Osteocyte (in vitro differentiated cells): Measurements from ENCODE around the gene OAS1. TPM values are rescaled to one million over a fixed set of nuclear protein-coding genes. Genes with fewer than 3 reads are reported as not detected.

ENCODE experiments used
- DNase-seq: peaks from one replicate; pipeline ENCODE4 v3.0.0; 2021; ENCODE audit warnings: mixed read lengths; ENCODE audit not compliant: unreplicated experiment; ENCODE audit errors: extremely low spot score
- H3K27ac Mint-ChIP-seq: one replicate; pipeline ENCODE4 v1.8.0; 2021; ENCODE audit warnings: mild to moderate bottlenecking, mixed read lengths; ENCODE audit not compliant: unreplicated experiment
- H3K27me3 Mint-ChIP-seq: one replicate; pipeline ENCODE4 v1.8.0; 2021; ENCODE audit warnings: mixed read lengths; ENCODE audit not compliant: unreplicated experiment
- H3K36me3 Mint-ChIP-seq: one replicate; pipeline ENCODE4 v1.8.0; 2021; ENCODE audit warnings: mixed read lengths; ENCODE audit not compliant: unreplicated experiment
- H3K4me1 Mint-ChIP-seq: one replicate; pipeline ENCODE4 v1.8.0; 2021; ENCODE audit warnings: mixed read lengths; ENCODE audit not compliant: unreplicated experiment
- H3K4me3 Mint-ChIP-seq: one replicate; pipeline ENCODE4 v1.8.0; 2021; ENCODE audit warnings: mild to moderate bottlenecking, moderate library complexity, mixed read lengths; ENCODE audit not compliant: unreplicated experiment
- H3K9me3 Mint-ChIP-seq: one replicate; pipeline ENCODE4 v1.8.0; 2021; ENCODE audit warnings: mixed read lengths; ENCODE audit not compliant: unreplicated experiment
- total RNA-seq: library from RNA; stranded (reverse); gene quantifications from 2 replicates; pipeline ENCODE4 v1.2.1, GENCODE V29; 2021
- TF ChIP-seq, protein P1 (sequence below): fragments of 200-600 bp; sonication (generic); IDR thresholded peaks from 2 replicates; pipeline ENCODE4 v1.5.0; 2021; ENCODE audit warnings: antibody characterized with exemption, mild to moderate bottlenecking, moderate library complexity

OAS1 gene
- total RNA-seq, 1 donor from 2014 or later = 0.48 TPM

DNA sequence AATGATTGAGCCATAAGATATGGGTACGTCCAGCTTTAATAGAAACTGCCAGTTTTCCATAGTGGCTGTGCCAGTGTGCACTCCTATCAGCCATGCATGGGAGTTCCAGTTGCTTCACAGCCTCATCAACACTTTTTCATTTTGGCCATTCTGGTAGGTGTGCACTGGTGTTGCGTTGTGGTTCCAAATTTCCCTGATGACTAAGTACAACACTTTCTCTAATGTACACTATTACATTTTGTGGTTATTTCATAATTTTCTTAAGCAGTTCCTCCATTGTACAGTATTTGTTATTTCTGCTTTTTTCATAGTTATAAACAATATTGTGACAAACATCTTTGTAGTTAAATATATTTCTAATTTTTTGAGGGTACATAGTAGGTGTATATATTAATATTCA, 21.5 kb upstream of the OAS1 start:
- Mint-ChIP-seq H3K4me3 (no peak overlapping the region), H3K9me3 (no peaks in the 10 kb centered on the region), H3K27ac (no peak overlapping the region), H3K4me1 (no peaks in the 10 kb centered on the region), H3K36me3 (no peaks in the 10 kb centered on the region), H3K27me3 (no peaks in the 10 kb centered on the region)
- no peak for DNase-seq
- TF ChIP-seq, protein P1, sequence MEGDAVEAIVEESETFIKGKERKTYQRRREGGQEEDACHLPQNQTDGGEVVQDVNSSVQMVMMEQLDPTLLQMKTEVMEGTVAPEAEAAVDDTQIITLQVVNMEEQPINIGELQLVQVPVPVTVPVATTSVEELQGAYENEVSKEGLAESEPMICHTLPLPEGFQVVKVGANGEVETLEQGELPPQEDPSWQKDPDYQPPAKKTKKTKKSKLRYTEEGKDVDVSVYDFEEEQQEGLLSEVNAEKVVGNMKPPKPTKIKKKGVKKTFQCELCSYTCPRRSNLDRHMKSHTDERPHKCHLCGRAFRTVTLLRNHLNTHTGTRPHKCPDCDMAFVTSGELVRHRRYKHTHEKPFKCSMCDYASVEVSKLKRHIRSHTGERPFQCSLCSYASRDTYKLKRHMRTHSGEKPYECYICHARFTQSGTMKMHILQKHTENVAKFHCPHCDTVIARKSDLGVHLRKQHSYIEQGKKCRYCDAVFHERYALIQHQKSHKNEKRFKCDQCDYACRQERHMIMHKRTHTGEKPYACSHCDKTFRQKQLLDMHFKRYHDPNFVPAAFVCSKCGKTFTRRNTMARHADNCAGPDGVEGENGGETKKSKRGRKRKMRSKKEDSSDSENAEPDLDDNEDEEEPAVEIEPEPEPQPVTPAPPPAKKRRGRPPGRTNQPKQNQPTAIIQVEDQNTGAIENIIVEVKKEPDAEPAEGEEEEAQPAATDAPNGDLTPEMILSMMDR = no peak

DNA sequence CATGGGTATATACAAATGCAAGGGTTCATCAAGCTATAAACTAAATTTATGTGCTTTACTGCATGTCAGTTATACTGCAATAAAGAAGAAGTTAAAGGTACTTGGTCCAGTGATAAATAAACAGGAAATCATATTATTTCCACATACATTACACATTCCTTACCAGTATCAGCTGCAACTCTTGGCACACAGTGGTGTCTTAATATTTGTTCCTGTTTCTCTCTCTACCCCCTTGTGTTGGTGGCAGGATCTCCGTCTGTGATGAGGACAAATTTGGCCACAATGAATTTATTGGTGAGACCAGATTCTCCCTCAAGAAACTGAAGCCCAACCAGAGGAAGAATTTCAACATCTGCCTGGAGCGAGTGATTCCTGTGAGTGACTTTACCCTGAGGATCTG, 19.2 kb upstream of the OAS1 start:
- TF ChIP-seq, protein P1 = no peak
- no peaks in the 10 kb centered on the region for H3K4me1 Mint-ChIP-seq
- H3K27me3 Mint-ChIP-seq = no peaks in the 10 kb centered on the region
- no peak for DNase-seq
- H3K4me3 Mint-ChIP-seq = no peak overlapping the region
- no peaks in the 10 kb centered on the region for H3K9me3 Mint-ChIP-seq
- H3K36me3 Mint-ChIP-seq = no peaks in the 10 kb centered on the region
- no peak overlapping the region for H3K27ac Mint-ChIP-seq

DNA sequence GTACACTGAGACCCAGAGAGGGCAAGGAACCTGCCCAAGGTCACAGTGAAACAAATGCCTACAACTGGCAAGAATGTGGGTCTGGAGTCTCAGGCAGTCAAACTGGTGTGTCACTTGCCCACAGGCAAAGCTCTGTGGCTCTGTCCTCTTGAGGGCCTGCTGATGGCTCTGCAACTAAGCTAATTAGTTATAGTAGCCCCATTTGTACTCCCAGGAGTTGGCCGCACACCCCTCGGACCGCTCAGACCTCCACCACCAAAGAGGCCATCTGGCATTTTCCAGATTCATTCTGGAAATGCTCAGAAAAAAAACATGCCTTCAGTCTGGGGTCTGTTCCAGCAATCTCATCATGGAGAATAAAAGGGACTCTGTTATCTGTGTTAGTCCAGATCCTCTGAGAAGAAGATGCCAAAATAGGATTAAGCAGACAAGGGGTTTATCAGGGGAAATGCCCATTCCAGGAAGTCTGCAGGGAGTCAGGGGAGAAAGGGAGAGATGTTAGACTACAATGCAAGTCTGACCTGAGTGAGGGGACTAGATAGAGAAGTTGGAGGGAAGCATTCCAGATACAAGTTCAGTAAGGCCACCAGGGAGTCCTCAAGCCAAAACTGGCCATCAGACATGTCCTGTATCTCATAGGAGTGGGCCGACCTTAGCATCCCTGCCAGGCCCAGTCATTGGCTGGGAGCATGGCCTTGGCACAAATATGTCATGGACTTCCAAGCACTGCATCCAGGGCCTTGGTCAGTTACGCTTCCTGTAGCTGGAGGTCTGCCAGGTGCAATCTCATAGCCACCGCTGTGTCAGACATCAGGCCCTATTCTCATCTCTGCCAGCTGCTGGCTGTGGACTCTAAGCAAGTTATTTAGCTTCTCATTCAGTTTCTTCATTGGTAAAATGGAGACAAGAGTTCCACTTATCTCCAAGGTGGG, 15.4 kb upstream of the OAS1 start:
- Mint-ChIP-seq H3K4me3 (no peak overlapping the region), H3K4me1 (no peaks in the 10 kb centered on the region), H3K9me3 (no peaks in the 10 kb centered on the region), H3K27ac (no peak overlapping the region), H3K36me3 (no peaks in the 10 kb centered on the region), H3K27me3 (no peaks in the 10 kb centered on the region)
- DNase-seq = no peak
- TF ChIP-seq, protein P1 = no peak

DNA sequence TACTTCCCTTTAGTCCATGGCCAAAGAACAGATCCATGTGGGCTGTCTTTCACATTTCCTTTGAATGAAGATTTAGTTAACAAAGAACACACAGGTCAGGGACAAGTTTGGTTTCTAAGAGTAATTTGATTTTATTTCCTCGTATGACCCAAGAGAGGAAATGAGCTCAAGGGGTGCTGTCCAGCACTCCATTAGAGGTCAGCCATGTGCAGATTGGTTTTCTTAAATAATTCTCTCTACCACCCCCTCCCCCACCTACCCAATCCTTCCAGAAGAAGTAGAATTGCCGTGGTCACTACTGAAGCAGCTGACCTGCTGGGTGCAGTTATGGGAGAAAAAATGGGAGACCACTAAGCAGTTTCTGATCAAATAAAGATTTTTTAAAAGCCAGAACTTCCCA, 13.9 kb upstream of the OAS1 start:
- H3K27me3 Mint-ChIP-seq = no peaks in the 10 kb centered on the region
- no peaks in the 10 kb centered on the region for H3K36me3 Mint-ChIP-seq

DNA sequence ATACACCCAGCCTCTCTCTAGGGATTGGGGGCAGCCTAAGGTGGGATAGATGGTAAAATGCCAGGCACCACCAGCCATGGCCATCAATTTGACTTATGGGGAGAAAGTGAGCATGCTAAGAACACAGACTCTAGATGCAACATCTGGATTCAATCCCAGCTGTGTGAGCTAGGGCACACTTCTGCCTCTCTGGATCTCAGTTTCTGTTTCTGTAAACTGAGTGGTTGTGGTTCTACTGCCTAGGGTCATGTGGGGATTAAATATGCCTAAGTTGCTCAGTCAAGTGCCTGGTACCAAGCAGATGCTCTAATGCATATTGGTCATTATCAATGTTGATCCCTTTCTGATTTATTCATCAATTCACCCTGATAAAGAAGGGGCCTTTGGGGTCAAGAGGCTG, 12.6 kb upstream of the OAS1 start:
- no peak overlapping the region for H3K4me3 Mint-ChIP-seq
- TF ChIP-seq, protein P1 = no peak
- H3K27ac Mint-ChIP-seq = no peak overlapping the region
- no peaks in the 10 kb centered on the region for H3K9me3 Mint-ChIP-seq
- DNase-seq = no peak
- H3K4me1 Mint-ChIP-seq = no peaks in the 10 kb centered on the region
- no peaks in the 10 kb centered on the region for H3K36me3 Mint-ChIP-seq
- H3K27me3 Mint-ChIP-seq = no peaks in the 10 kb centered on the region

More for the DNA sequence above, 13.9 kb upstream of the OAS1 start:
- no peak overlapping the region for H3K4me3 Mint-ChIP-seq
- DNase-seq = no peak
- no peak overlapping the region for H3K27ac Mint-ChIP-seq
- H3K9me3 Mint-ChIP-seq = no peaks in the 10 kb centered on the region
- TF ChIP-seq, protein P1 = no peak
- H3K4me1 Mint-ChIP-seq = no peaks in the 10 kb centered on the region
